Fibroblast of lung (primary cell): ENCODE measurements around the gene MPZL3. TPM values are rescaled to one million over a fixed set of nuclear protein-coding genes. Genes with fewer than 3 reads are reported as not detected.

ENCODE experiments used
- DNase-seq, 2 donors: peaks; one replicate each; pipeline versions ENCODE4 v3.0.0 to v3.0.0-alpha.2; 2010; ENCODE audit warnings: low read depth in 2 of 2
- H2AFZ ChIP-seq: 2 replicates; pipeline ENCODE4 v1.5.1; 2012; ENCODE audit warnings: low read length, control low read depth, inconsistent platforms
- H3K27ac ChIP-seq: 2 replicates; pipeline ENCODE4 v1.5.1; 2011; ENCODE audit warnings: low read length, control low read depth; ENCODE audit not compliant: insufficient read depth
- H3K27me3 ChIP-seq: 2 replicates; pipeline ENCODE4 v1.5.1; 2011; ENCODE audit warnings: mild to moderate bottlenecking, low read length; ENCODE audit not compliant: control insufficient read depth, insufficient read depth
- H3K36me3 ChIP-seq: 2 replicates; pipeline ENCODE4 v1.5.1; 2011; ENCODE audit warnings: low read length; ENCODE audit not compliant: control insufficient read depth, insufficient read depth
- H3K4me1 ChIP-seq: 2 replicates; pipeline ENCODE4 v1.5.1; 2011; ENCODE audit warnings: low read length; ENCODE audit not compliant: control insufficient read depth, insufficient read depth; ENCODE audit errors: extremely low read depth
- H3K4me2 ChIP-seq: 2 replicates; pipeline ENCODE4 v1.5.1; 2011; ENCODE audit warnings: low read length, control low read depth; ENCODE audit not compliant: insufficient read depth; ENCODE audit errors: extremely low read depth
- H3K4me3 ChIP-seq, 4 experiments: fragments of 200-600 bp in 1 of 4; sonication (generic) in 1 of 4; replicated peaks in 1 of 4; 2 replicates each; pipeline ENCODE4 v1.5.1; 2011 to 2016; ENCODE audit warnings: low read length in 4 of 4, low read depth in 3 of 4, mild to moderate bottlenecking in 3 of 4, control low read depth in 2 of 4, inconsistent platforms in 1 of 4, mixed read lengths in 1 of 4; ENCODE audit not compliant: insufficient read depth in 1 of 4; ENCODE audit errors: control extremely low read depth in 1 of 4
- H3K79me2 ChIP-seq: 2 replicates; pipeline ENCODE4 v1.5.1; 2012; ENCODE audit warnings: mild to moderate bottlenecking, low read length, inconsistent platforms; ENCODE audit not compliant: control insufficient read depth, insufficient read depth
- H3K9ac ChIP-seq: 2 replicates; pipeline ENCODE4 v1.5.1; 2011; ENCODE audit warnings: mild to moderate bottlenecking, low read length, control low read depth; ENCODE audit not compliant: insufficient read depth
- H3K9me3 ChIP-seq: 2 replicates; pipeline ENCODE4 v1.5.1; 2012; ENCODE audit warnings: low read depth, low read length; ENCODE audit not compliant: control insufficient read depth, insufficient read depth
- H4K20me1 ChIP-seq: 2 replicates; pipeline ENCODE4 v1.5.1; 2011; ENCODE audit warnings: low read length; ENCODE audit not compliant: control insufficient read depth, insufficient read depth; ENCODE audit errors: extremely low read depth
- CTCF ChIP-seq, 2 donors: IDR thresholded peaks in 1 of 2; conservative IDR thresholded peaks in 1 of 2; 1 replicate in 1 of 2; 2 replicates in 1 of 2; pipeline ENCODE4 v1.5.1; 2011 to 2012; ENCODE audit warnings: low read length in 2 of 2, control low read depth in 1 of 2, inconsistent platforms in 1 of 2, low read depth in 1 of 2, mild to moderate bottlenecking in 1 of 2
- EZH2 ChIP-seq: IDR thresholded peaks from 2 replicates; pipeline ENCODE4 v1.5.1; 2012; ENCODE audit warnings: low read length, control low read depth, mild to moderate bottlenecking; ENCODE audit errors: missing control alignments
- polyA plus RNA-seq, 2 donors: library from polyadenylated mRNA; depleted of rRNA in 1 of 2; stranded (reverse) in 1 of 2; unstranded in 1 of 2; fragments of >200 nt; gene quantifications; 2 replicates each; pipeline ENCODE4 v1.2.1, GENCODE V29; 2011 to 2012; ENCODE audit warnings: missing spikeins in 1 of 2
- total RNA-seq: library from RNA; depleted of rRNA; stranded (reverse); fragments of >200 nt; gene quantifications from 2 replicates; pipeline ENCODE4 v1.2.1, GENCODE V29; 2014

The MPZL3 gene
- total and polyA plus RNA-seq, 2 donors (not counting 1 experiment from before 2014, with no cell fraction given) = 0.33 to 0.44 TPM

- Histone ChIP-seq H4K20me1 (no peaks in the 10 kb centered on the region), H3K4me1 (no peaks in the 10 kb centered on the region), H3K9ac (no peak overlapping the region), H3K9me3 (no peaks in the 10 kb centered on the region), H3K79me2 (no peaks in the 10 kb centered on the region), H3K27me3 (no peaks in the 10 kb centered on the region), H3K36me3 (no peaks in the 10 kb centered on the region), H3K4me2 (no peak overlapping the region), H3K4me3 (no peak overlapping the region), H2AFZ (no peak overlapping the region), H3K27ac (no peak overlapping the region)
- no peak for DNase-seq
- no peak for TF ChIP-seq EZH2
- no peak for TF ChIP-seq CTCF (conservative IDR thresholded peaks at IDR 0.05 in 1 of 2, IDR thresholded peaks at IDR 0.05 in 1 of 2; ENCODE audit: low read depth in 1 of 2, low read length in 2 of 2)
These were observed 25.4 kb downstream of the MPZL3 start for GRCh38 chr11:118226781-118227180.

- peak in 1 of 2 donors; percentile 16 for DNase-seq
These were observed 25.9 kb downstream of the MPZL3 start for GRCh38 chr11:118226296-118226695.

GRCh38 chr11:118224511-118225188, 27.5 kb downstream of the MPZL3 start, which contains the start of gene JAML:
Gene JAML (minus strand): TSS chr11:118225011. CDS start chr11:118214866, 10,145 bp downstream.
- Histone ChIP-seq H3K9me3 (no peaks in the 10 kb centered on the region), H3K9ac (no peak within 1 kb of the TSS), H4K20me1 (no peaks in the 10 kb centered on the region), H3K4me1 (no peaks in the 10 kb centered on the region), H2AFZ (no peak within 1 kb of the TSS), H3K79me2 (no peaks in the 10 kb centered on the region), H3K27me3 (no peaks in the 10 kb centered on the region), H3K4me2 (no peak within 1 kb of the TSS), H3K36me3 (no peaks in the 10 kb centered on the region), H3K27ac (no peak within 1 kb of the TSS), H3K4me3 (no peak within 1 kb of the TSS)
- no peak for DNase-seq
- TF ChIP-seq EZH2 = no peak
- TF ChIP-seq CTCF (conservative IDR thresholded peaks at IDR 0.05 in 1 of 2, IDR thresholded peaks at IDR 0.05 in 1 of 2; ENCODE audit: low read depth in 1 of 2, low read length in 2 of 2) = no peak

More at GRCh38 chr11:118226296-118226695, 25.9 kb downstream of the MPZL3 start:
- Histone ChIP-seq H3K4me3 (no peak overlapping the region), H3K9ac (no peak overlapping the region), H3K4me1 (no peaks in the 10 kb centered on the region), H3K4me2 (no peak overlapping the region), H3K27ac (no peak overlapping the region), H3K9me3 (no peaks in the 10 kb centered on the region), H3K27me3 (no peaks in the 10 kb centered on the region), H4K20me1 (no peaks in the 10 kb centered on the region), H3K36me3 (no peaks in the 10 kb centered on the region), H2AFZ (no peak overlapping the region), H3K79me2 (no peaks in the 10 kb centered on the region)
- TF ChIP-seq EZH2 (no peak), CTCF (conservative IDR thresholded peaks at IDR 0.05 in 1 of 2, IDR thresholded peaks at IDR 0.05 in 1 of 2; ENCODE audit: low read depth in 1 of 2, low read length in 2 of 2) (no peak)
